ENCODE data around the gene TRIM15. TPM values are rescaled to one million over a fixed set of nuclear protein-coding genes. Genes with fewer than 3 reads are reported as not detected.

The TRIM15 gene
- total and polyA plus RNA-seq, 10 of the 15 experiments (the other 5 are each of a cell fraction or from before 2014, with no cell fraction given), result 0.29 TPM; not detected in 9

- no peak for TF ChIP-seq CUX1 (IDR thresholded peaks at IDR 0.05; ENCODE audit: insufficient replicate concordance, low read depth, low read length)
- TF ChIP-seq, protein P1, sequence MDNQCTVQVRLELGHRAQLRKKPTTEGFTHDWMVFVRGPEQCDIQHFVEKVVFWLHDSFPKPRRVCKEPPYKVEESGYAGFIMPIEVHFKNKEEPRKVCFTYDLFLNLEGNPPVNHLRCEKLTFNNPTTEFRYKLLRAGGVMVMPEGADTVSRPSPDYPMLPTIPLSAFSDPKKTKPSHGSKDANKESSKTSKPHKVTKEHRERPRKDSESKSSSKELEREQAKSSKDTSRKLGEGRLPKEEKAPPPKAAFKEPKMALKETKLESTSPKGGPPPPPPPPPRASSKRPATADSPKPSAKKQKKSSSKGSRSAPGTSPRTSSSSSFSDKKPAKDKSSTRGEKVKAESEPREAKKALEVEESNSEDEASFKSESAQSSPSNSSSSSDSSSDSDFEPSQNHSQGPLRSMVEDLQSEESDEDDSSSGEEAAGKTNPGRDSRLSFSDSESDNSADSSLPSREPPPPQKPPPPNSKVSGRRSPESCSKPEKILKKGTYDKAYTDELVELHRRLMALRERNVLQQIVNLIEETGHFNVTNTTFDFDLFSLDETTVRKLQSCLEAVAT (IDR thresholded peaks at IDR 0.05), result no peak; the same call in 1 of the 2 replicates
- peak; percentile 36; the same call in 1 of the 2 replicates for TF ChIP-seq TAF1 (IDR thresholded peaks at IDR 0.05; ENCODE audit: borderline replicate concordance, low read depth, low read length)
- TF ChIP-seq PRDM15 (CRISPR knock-in tag; IDR thresholded peaks at IDR 0.05), result no peak
- TF ChIP-seq MTA2 (IDR thresholded peaks at IDR 0.05; ENCODE audit: low read depth), result no peak
- no peak for TF ChIP-seq BMI1 (IDR thresholded peaks at IDR 0.05; ENCODE audit: borderline replicate concordance)
- no peak for TF ChIP-seq KDM1A (IDR thresholded peaks at IDR 0.05; ENCODE audit: borderline replicate concordance)
- TF ChIP-seq RAD21 (IDR thresholded peaks at IDR 0.05; ENCODE audit: insufficient read depth, low read depth, low read length), result no peak
- TF ChIP-seq E2F4 (IDR thresholded peaks at IDR 0.05; ENCODE audit: low read depth, low read length), result peak; percentile 31; the same call in 1 of the 2 replicates
- peak; percentile 85 to 95 for TF ChIP-seq BHLHE40 (IDR thresholded peaks at IDR 0.05; ENCODE audit: borderline replicate concordance in 1 of 2, low read depth in 2 of 2, low read length in 1 of 2)
- TF ChIP-seq POLR2A (IDR thresholded peaks at IDR 0.05; ENCODE audit: low read depth, low read length), result peak; percentile 97
- peak; percentile 66 for TF ChIP-seq LARP7 (IDR thresholded peaks at IDR 0.05)
- peak; percentile 65; the same call in 1 of the 2 replicates for TF ChIP-seq POLR2AphosphoS2 (IDR thresholded peaks at IDR 0.05; ENCODE audit: low read depth, low read length)
Observed at GRCh38 chr6:30212865-30213666, 49.7 kb downstream of the TRIM15 start, which contains the start of gene TRIM26 (continued).

Measured in GM12878 (cell line).